Activated CD8-positive, alpha-beta memory T cell treated with anti-CD3 and anti-CD28 coated beads for 4 hours (primary cell): ENCODE measurements around the gene LMLN.
"Not testable (repeated sequence)": the region's sequence is repeated elsewhere in the genome, so short reads cannot be mapped to it uniquely, and the experiment has no call there.

Experiments used
- DNase-seq, 2 donors: peaks; one replicate each; pipeline ENCODE4 v3.0.0-alpha.2; 2020; ENCODE audit warnings: low read depth in 2 of 2

Gene LMLN

GRCh38 chr3:198079771-198080520 is 119.9 kb downstream of the LMLN start:
- no peak for DNase-seq

GRCh38 chr3:198080521-198081384 is 120.7 kb downstream of the LMLN start:
- DNase-seq: peak; percentile 31 to 43

GRCh38 chr3:198081421-198081844 is 121.4 kb downstream of the LMLN start:
- DNase-seq: no peak

- not testable (repeated sequence) for DNase-seq
Measured at GRCh38 chr3:198082226-198082625, 122.2 kb downstream of the LMLN start.

GRCh38 chr3:198088421-198088955 is 128.5 kb downstream of the LMLN start:
- no peak for DNase-seq

GRCh38 chr3:198090795-198091332 is 130.8 kb downstream of the LMLN start:
- DNase-seq: no peak

- no peak for DNase-seq
Measured at GRCh38 chr3:198092276-198092675, 132.3 kb downstream of the LMLN start.

GRCh38 chr3:198093112-198093679 is 133.2 kb downstream of the LMLN start:
- no peak for DNase-seq
